Stimulated activated CD4-positive, alpha-beta T cell treated with anti-CD3 and anti-CD28 coated beads, Interleukin-12 subunit alpha, Interleukin-12 subunit beta, amount 100 ng/mL, for 24 hours (primary cell): ENCODE results near the gene UBAP2L.
"Not testable (repeated sequence)": the region's sequence is repeated elsewhere in the genome, so short reads cannot be mapped to it uniquely, and the experiment has no call there.

ENCODE experiments used
- DNase-seq, 2 experiments: peaks; one replicate each; pipeline ENCODE4 v3.0.0-alpha.2; 2020; ENCODE audit warnings: low read depth in 2 of 2

Gene UBAP2L

GRCh38 chr1:154307670-154308270 lies 87.0 kb downstream of the UBAP2L start:
- DNase-seq, result not testable (repeated sequence)

- not testable (repeated sequence) for DNase-seq
Measured at GRCh38 chr1:154309136-154309535, 88.4 kb downstream of the UBAP2L start.

- DNase-seq, result not testable (repeated sequence)
Measured at GRCh38 chr1:154312229-154313065, 91.7 kb downstream of the UBAP2L start.

- DNase-seq, result no peak
Measured at GRCh38 chr1:154313066-154313356, 92.3 kb downstream of the UBAP2L start.

DNA sequence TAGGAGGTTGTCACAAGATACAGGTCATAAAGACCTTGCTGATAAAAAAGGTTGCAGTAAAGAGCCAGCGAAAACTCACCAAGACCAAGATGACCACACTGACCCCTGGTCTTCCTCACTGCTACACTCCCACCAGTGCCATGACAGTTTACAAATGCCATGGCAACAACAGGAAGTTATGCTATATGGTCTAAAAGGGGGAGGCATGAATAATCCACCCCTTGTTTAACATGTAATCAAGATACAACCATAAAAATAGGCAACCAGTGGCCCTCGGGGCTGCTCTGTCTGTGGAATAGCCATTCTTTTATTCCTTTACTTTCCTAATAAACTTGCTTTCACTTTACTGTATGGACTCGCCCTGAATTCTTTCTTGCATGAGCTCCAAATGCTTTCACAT lies 93.5 kb downstream of the UBAP2L start:
- DNase-seq, result not testable (repeated sequence)

GRCh38 chr1:154316704-154317103 lies 95.9 kb downstream of the UBAP2L start:
- DNase-seq, result no peak

DNA sequence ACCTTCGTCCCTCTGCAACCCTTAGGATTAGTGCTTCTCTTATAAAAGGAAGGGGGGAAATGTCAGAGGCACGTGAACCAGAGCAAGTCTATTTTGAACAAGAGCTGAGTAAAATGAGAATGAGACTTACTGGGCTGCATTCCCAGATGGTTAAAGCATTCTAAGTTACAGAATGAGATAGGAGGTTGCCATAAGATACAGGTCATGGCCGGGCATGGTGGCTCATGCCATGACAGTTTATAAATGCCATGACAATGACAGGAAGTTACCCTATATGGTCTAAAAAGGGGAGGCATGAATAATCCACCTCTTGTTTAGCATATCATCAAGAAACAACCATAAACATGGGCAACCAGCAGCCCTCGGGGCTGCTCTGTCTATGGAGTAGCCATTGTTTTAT lies 97.6 kb downstream of the UBAP2L start:
- DNase-seq, result no peak
